A673 (cell line): ENCODE results near the gene EPHB2. TPM values are rescaled to one million over a fixed set of nuclear protein-coding genes. Genes with fewer than 3 reads are reported as not detected.

Experiments used
- BruUV-seq: library from RNA; stranded (reverse); fragments of 400-500 nt; replicated peaks from 2 replicates; lab custom pipeline; 2021; lab: Mats Ljungman, UMichigan
- CTCF ChIA-PET: fragments of 300-600 bp; sonication (Branson Sonifier 250); formaldehyde crosslinking; loops from one replicate; lab custom pipeline; 2022; ENCODE audit warnings: antibody characterized with exemption; lab: Charles Lee
- POLR2A ChIA-PET: fragments of 300-600 bp; sonication (Branson Sonifier 250); formaldehyde crosslinking; loops from one replicate; lab custom pipeline; 2022; ENCODE audit warnings: antibody characterized with exemption; ENCODE audit not compliant: low non-redundant PET; lab: Charles Lee
- DNase-seq: peaks from one replicate; pipeline ENCODE4 v3.0.0-alpha.2; 2015; ENCODE audit warnings: low spot score
- H3K27ac ChIP-seq: fragments of 200-600 bp; sonication (generic); 2 replicates; pipeline ENCODE4 v1.5.1; 2016; ENCODE audit warnings: mixed run types, low read depth, mild to moderate bottlenecking, mixed read lengths, antibody characterized with exemption, low read length; ENCODE audit not compliant: poor library complexity, severe bottlenecking
- H3K27me3 ChIP-seq: fragments of 200-600 bp; sonication (generic); replicated peaks from 2 replicates; pipeline ENCODE4 v1.6.1; 2017; ENCODE audit warnings: mixed run types, low read depth, mild to moderate bottlenecking, mixed read lengths, antibody characterized with exemption, low read length; ENCODE audit not compliant: insufficient read depth, poor library complexity
- H3K36me3 ChIP-seq: fragments of 200-600 bp; sonication (generic); 2 replicates; pipeline ENCODE4 v1.6.1; 2016; ENCODE audit warnings: mixed run types, mild to moderate bottlenecking, mixed read lengths, antibody characterized with exemption, low read length; ENCODE audit not compliant: insufficient read depth, poor library complexity, severe bottlenecking
- H3K4me1 ChIP-seq: fragments of 200-600 bp; sonication (generic); 2 replicates; pipeline ENCODE4 v1.6.1; 2017; ENCODE audit warnings: mixed run types, mild to moderate bottlenecking, mixed read lengths, antibody characterized with exemption, low read length; ENCODE audit not compliant: insufficient read depth, poor library complexity, severe bottlenecking
- H3K4me3 ChIP-seq: fragments of 200-600 bp; sonication (generic); 2 replicates; pipeline ENCODE4 v1.5.1; 2016; ENCODE audit warnings: low read depth, mixed run types, mild to moderate bottlenecking, mixed read lengths, low read length; ENCODE audit not compliant: poor library complexity, severe bottlenecking
- H3K9me3 ChIP-seq: fragments of 200-600 bp; sonication (generic); 2 replicates; pipeline ENCODE4 v1.6.1; 2016; ENCODE audit warnings: mixed run types, low read depth, mild to moderate bottlenecking, mixed read lengths, antibody characterized with exemption, low read length; ENCODE audit not compliant: poor library complexity, severe bottlenecking
- EZH2 ChIP-seq: fragments of 200-600 bp; sonication (generic); IDR thresholded peaks from 2 replicates; pipeline ENCODE4 v1.6.1; 2017; ENCODE audit warnings: borderline replicate concordance, low read depth, mild to moderate bottlenecking, mixed read lengths, antibody characterized with exemption, low read length; ENCODE audit not compliant: poor library complexity, severe bottlenecking
- intact Hi-C: fragments of 100-400 bp; cut with micrococcal nuclease; formaldehyde crosslinking; loops from one replicate; pipeline ENCODE4 v1.10.0; 2022; ENCODE audit not compliant: unreplicated experiment
- total RNA-seq: library from RNA; stranded (reverse); gene quantifications from 2 replicates; pipeline ENCODE4 v1.2.3, GENCODE V29; 2021
- TF ChIP-seq, protein P1 (sequence below): fragments of 300-800, 200-600 bp; sonication (generic); conservative IDR thresholded peaks from 2 replicates; pipeline ENCODE4 v1.5.1; 2017; ENCODE audit warnings: low read depth, mild to moderate bottlenecking, antibody characterized with exemption, low read length, moderate library complexity, mixed read lengths

The EPHB2 gene
- total RNA-seq, 1 experiment from 2014 or later = 10.4 TPM

DNA sequence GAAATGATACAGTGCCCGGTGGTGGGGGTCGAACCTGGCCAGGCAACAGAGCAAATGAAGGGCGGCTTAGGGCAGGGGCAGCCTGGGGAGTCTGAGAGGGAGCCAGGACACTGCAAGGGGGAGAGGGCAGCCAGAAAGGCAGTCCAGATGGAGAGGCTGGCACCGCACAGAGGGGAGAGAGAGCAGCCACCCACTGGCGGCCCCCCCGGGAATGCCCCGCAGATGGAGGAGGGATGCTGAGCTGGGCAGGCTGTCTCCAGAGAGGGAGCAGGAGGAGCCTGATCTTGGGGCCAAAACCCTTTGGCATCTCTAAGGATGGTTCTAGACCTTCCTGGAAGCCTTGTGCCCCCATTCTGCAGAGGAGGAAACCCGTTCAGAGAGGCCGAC, 149.8 kb downstream of the EPHB2 start:
- Histone ChIP-seq H3K27ac (no peak overlapping the region), H3K4me1 (no peaks in the 10 kb centered on the region), H3K36me3 (no peaks in the 10 kb centered on the region), H3K27me3 (no peaks in the 10 kb centered on the region), H3K9me3 (no peaks in the 10 kb centered on the region), H3K4me3 (no peak overlapping the region)
- TF ChIP-seq EZH2 = no peak
- TF ChIP-seq, protein P1, sequence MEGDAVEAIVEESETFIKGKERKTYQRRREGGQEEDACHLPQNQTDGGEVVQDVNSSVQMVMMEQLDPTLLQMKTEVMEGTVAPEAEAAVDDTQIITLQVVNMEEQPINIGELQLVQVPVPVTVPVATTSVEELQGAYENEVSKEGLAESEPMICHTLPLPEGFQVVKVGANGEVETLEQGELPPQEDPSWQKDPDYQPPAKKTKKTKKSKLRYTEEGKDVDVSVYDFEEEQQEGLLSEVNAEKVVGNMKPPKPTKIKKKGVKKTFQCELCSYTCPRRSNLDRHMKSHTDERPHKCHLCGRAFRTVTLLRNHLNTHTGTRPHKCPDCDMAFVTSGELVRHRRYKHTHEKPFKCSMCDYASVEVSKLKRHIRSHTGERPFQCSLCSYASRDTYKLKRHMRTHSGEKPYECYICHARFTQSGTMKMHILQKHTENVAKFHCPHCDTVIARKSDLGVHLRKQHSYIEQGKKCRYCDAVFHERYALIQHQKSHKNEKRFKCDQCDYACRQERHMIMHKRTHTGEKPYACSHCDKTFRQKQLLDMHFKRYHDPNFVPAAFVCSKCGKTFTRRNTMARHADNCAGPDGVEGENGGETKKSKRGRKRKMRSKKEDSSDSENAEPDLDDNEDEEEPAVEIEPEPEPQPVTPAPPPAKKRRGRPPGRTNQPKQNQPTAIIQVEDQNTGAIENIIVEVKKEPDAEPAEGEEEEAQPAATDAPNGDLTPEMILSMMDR = no peak
- POLR2A ChIA-PET = no interaction called here
- intact Hi-C loops = loop anchor here (10.0 kb wide), 1 partner anchor 156 kb away; no protein-coding TSS in a partner anchor
- BruUV-seq = no TSS peak
- CTCF ChIA-PET = no interaction called here
- DNase-seq = no peak

DNA sequence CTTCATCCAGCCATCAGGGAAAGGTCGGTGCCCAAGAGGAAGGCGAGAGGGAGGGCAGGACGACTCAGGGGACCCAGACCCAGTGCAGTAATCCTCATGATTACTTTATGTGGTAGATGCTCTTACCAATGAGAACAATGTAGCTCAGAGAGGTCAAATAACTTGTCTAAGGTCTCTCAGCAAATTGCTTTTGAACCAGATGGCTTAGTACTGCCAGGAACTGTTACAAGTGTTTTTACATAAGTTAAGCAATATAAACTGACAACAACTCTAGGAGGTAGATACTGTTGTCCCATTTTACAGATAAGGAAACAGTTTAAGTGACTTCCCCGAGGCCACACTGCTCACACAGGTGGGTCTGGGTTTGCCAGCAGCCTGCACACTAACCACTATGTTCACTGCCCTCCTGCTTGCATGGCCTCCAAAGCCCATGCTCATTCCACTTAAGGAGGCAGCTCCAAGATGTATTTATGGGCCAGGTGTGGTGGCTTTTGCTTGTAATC, 150.3 kb downstream of the EPHB2 start:
- no TSS peak for BruUV-seq
- H3K27ac ChIP-seq = no peak overlapping the region
- DNase-seq = no peak
- no peaks in the 10 kb centered on the region for H3K36me3 ChIP-seq
- H3K9me3 ChIP-seq = no peaks in the 10 kb centered on the region
- no peaks in the 10 kb centered on the region for H3K27me3 ChIP-seq
- H3K4me3 ChIP-seq = no peak overlapping the region
- H3K4me1 ChIP-seq = no peaks in the 10 kb centered on the region
- no peak for TF ChIP-seq EZH2
- TF ChIP-seq, protein P1 = no peak
- intact Hi-C loops = loop anchor here (10.0 kb wide), 1 partner anchor 156 kb away; no protein-coding TSS in a partner anchor
- ChIA-PET CTCF (interaction anchor here (1.6 kb wide), 1 partner anchor 156 kb away, joined by 5 read pairs; no protein-coding TSS in a partner anchor), POLR2A (no interaction called here)

DNA sequence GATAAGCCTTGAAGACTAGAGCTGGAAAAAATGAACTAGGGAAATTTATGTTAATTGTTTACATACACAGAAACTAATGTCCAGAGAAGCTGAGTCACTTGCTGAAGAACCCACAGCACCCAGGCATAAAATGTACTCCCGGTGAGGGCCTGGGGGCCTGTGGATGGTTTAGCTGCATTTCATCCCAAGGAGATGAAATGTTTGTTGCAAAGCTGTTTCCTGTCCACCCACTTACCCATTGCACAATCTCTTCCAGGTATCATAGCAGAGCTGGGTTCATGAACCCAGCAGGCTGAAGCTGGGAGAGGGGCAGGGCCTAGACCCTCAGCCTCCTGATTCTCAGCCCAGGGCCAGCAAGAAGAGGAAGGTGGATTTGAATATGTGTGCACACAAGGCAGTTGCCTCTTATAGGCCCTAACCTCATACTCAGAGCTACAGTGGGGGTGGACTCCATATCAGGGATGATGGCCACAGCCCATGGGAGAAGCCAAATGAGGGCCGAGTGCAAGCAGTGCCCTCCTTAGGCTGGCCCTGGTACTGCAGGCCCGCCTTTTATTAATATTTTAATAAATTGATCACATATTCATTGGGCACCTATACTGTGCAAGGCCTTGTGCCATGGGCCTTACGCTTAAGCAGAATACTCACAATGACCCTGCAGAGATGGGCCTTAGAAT, 151.3 kb downstream of the EPHB2 start:
- H3K9me3 ChIP-seq = no peaks in the 10 kb centered on the region
- BruUV-seq = no TSS peak
- no peaks in the 10 kb centered on the region for H3K36me3 ChIP-seq
- H3K27me3 ChIP-seq = no peaks in the 10 kb centered on the region
- H3K4me1 ChIP-seq = no peaks in the 10 kb centered on the region
- DNase-seq = peak; percentile 46
- TF ChIP-seq, protein P1 = peak; percentile 86
- TF ChIP-seq EZH2 = no peak
- ChIA-PET POLR2A (no interaction called here), CTCF (interaction anchor here (0.6 to 1.6 kb wide), 4 partner anchors 10 to 381 kb away, joined by 4 to 6 read pairs (median 4); no protein-coding TSS in a partner anchor)
- intact Hi-C loops = loop anchor here (10.0 kb wide), 1 partner anchor 157 kb away; no protein-coding TSS in a partner anchor
- H3K4me3 ChIP-seq = no peak overlapping the region
- H3K27ac ChIP-seq = no peak overlapping the region
